Left cardiac atrium (tissue), 4 donors: ENCODE data around the gene GPR108. TPM values are rescaled to one million over a fixed set of nuclear protein-coding genes. Genes with fewer than 3 reads are reported as not detected.
"Not testable (repeated sequence)": the region's sequence is repeated elsewhere in the genome, so short reads cannot be mapped to it uniquely, and the experiment has no call there.

ENCODE experiments used
- ATAC-seq, 2 donors: fragments of 200-7000 bp; cut with Tn5 transposase; one replicate each; pipeline ENCODE4 v1.9.1; 2020; ENCODE audit warnings: mild to moderate bottlenecking in 2 of 2, moderate library complexity in 2 of 2
- DNase-seq: peaks from one replicate; pipeline ENCODE4 v3.0.0-alpha.2; 2020
- intact Hi-C, 2 donors: fragments of 100-400 bp; cut with DNase I; formaldehyde crosslinking; loops; one replicate each; pipeline versions ENCODE4 v1.14.1 to v1.15.1; 2022 to 2023
- long read RNA-seq: library from polyadenylated mRNA; unstranded; transcript quantifications from one replicate; pipeline ENCODE4 v2.0.0, GENCODE V29; 2021
- total RNA-seq, 2 donors: library from RNA; stranded (reverse); fragmentation: NEBNext Ultra II Directional; extraction: Animal tissue kit (Norgen Biotek cat#: 25700); gene quantifications; one replicate each; pipeline ENCODE4 v1.2.1, GENCODE V29; 2021
- donor health status: DM: no; HTN: yes; CAD: no.
- donor health status: DM: no; HTN: yes; CAD: no; lungs with severe emphysema.
- donor health status: DM: yes; HTN: yes; CAD: no.
- donor health status: Dilated cardiomyopathy.

GPR108 gene
- 10 to 100 TPM; 25.7 to 35.4 TPM for total RNA-seq
- long read RNA-seq, transcript GPR108-201 (18 exons, 2,057 nt), result major isoform, 27 of 71 reads
- long read RNA-seq, transcript GPR108-202 (18 exons, 2,009 nt), result minor isoform, 19 of 71 reads
- long read RNA-seq, partial matches to known transcripts, result 6 of 71 reads
- long read RNA-seq, other reads (novel, unspliced or antisense), result 19 of 71 reads

GRCh38 chr19:6737284-6737872 is at the start of gene GPR108:
Gene GPR108, minus strand, starts transcription at chr19:6737580. Its CDS starts 4 bp downstream, at chr19:6737576.
- DNase-seq (peak; percentile 100), ATAC-seq (peak; percentile 83 to 86)
- intact Hi-C loops, result loop anchor here in 1 of 2 donors (5.0 kb wide), 2 partner anchors 220 to 365 kb away; partner anchors contain the start of gene ALKBH7

- DNase-seq (no peak), ATAC-seq (no peak)
- intact Hi-C loops, result no loop called here
Measured at GRCh38 chr19:6779206-6779605, 41.8 kb upstream of the GPR108 start.

GRCh38 chr19:6778386-6778785 is 41.0 kb upstream of the GPR108 start:
- ATAC-seq (no peak), DNase-seq (no peak)
- intact Hi-C loops, result no loop called here

- no peak for DNase-seq
- intact Hi-C loops, result no loop called here
- ATAC-seq, result no peak
Measured at GRCh38 chr19:6777434-6777833, 40.1 kb upstream of the GPR108 start.

GRCh38 chr19:6776999-6777398 is 39.6 kb upstream of the GPR108 start:
- no peak for ATAC-seq
- no peak for DNase-seq
- intact Hi-C loops, result no loop called here

- ATAC-seq, DNase-seq, intact Hi-C loops: not testable (repeated sequence)
Measured at GRCh38 chr19:6776045-6776444, 38.7 kb upstream of the GPR108 start.

- intact Hi-C loops, result no loop called here
- DNase-seq, result no peak
- peak in 1 of 2 donors; percentile 44 for ATAC-seq
Measured at GRCh38 chr19:6774821-6775707, 37.7 kb upstream of the GPR108 start.

GRCh38 chr19:6773323-6773931 is 36.0 kb upstream of the GPR108 start:
- DNase-seq (peak; percentile 50), ATAC-seq (peak; percentile 33 to 67)
- intact Hi-C loops, result no loop called here

GRCh38 chr19:6772866-6773322 is 35.5 kb upstream of the GPR108 start:
- intact Hi-C loops, result no loop called here
- DNase-seq (no peak), ATAC-seq (no peak)

GRCh38 chr19:6772028-6772865 is 34.9 kb upstream of the GPR108 start, which contains the start of gene VAV1:
Gene VAV1, plus strand, starts transcription at chr19:6772708. Its CDS starts 100 bp downstream, at chr19:6772808.
- intact Hi-C loops, result no loop called here
- DNase-seq, result peak; percentile 60
- ATAC-seq, result peak; percentile 78 to 79

- ATAC-seq, DNase-seq, intact Hi-C loops: not testable (repeated sequence)
Measured at GRCh38 chr19:6771648-6772027, 34.3 kb upstream of the GPR108 start.

GRCh38 chr19:6769006-6769619 is 31.7 kb upstream of the GPR108 start:
- intact Hi-C loops, result loop anchor here in 1 of 2 donors (10.0 kb wide), 1 partner anchor 134 kb away; no protein-coding TSS in a partner anchor
- DNase-seq (no peak), ATAC-seq (no peak)

- ATAC-seq (no peak), DNase-seq (no peak)
- intact Hi-C loops, result loop anchor here in 1 of 2 donors (10.0 kb wide), 1 partner anchor 134 kb away; no protein-coding TSS in a partner anchor
Measured at GRCh38 chr19:6768236-6768785, 30.9 kb upstream of the GPR108 start.

GRCh38 chr19:6767357-6768235 is 30.2 kb upstream of the GPR108 start, which contains the start of gene SH2D3A:
Gene SH2D3A, minus strand, starts transcription at chr19:6767435. Its CDS starts 3,687 bp downstream, at chr19:6763748.
- ATAC-seq, result peak; percentile 86 to 87
- DNase-seq, result peak; percentile 68
- intact Hi-C loops, result loop anchor here in 1 of 2 donors (10.0 kb wide), 1 partner anchor 133 kb away; no protein-coding TSS in a partner anchor

GRCh38 chr19:6767081-6767356 is 29.6 kb upstream of the GPR108 start:
- intact Hi-C loops, result loop anchor here in 1 of 2 donors (10.0 kb wide), 1 partner anchor 132 kb away; no protein-coding TSS in a partner anchor
- DNase-seq (no peak), ATAC-seq (peak in 1 of 2 donors; percentile 51)

- ATAC-seq, result no peak
- intact Hi-C loops, result loop anchor here in 1 of 2 donors (10.0 kb wide), 1 partner anchor 132 kb away; no protein-coding TSS in a partner anchor
- DNase-seq, result no peak
Measured at GRCh38 chr19:6766357-6767080, 29.1 kb upstream of the GPR108 start.
